Calu3 (cell line): ENCODE measurements around the gene MLH3. TPM values are rescaled to one million over a fixed set of nuclear protein-coding genes. Genes with fewer than 3 reads are reported as not detected.
A peak's percentile ranks its signal among the peaks of the same experiment; 100 is the strongest.

ENCODE experiments used
- Bru-seq: library from RNA; stranded (reverse); fragments of 400-500 nt; gene quantifications from one replicate; lab custom pipeline; 2021; lab: Mats Ljungman, UMichigan
- BruChase-seq, 2 experiments: library from RNA; stranded (reverse); fragments of 400-500 nt; gene quantifications; one replicate each; lab custom pipeline; 2021; lab: Mats Ljungman, UMichigan
- BruUV-seq: library from RNA; stranded (reverse); fragments of 400-500 nt; replicated peaks from 2 replicates; lab custom pipeline; 2021; lab: Mats Ljungman, UMichigan
- CTCF ChIA-PET: fragments of 300-600 bp; sonication (Branson Sonifier 250); formaldehyde crosslinking; loops from one replicate; lab custom pipeline; 2022; ENCODE audit warnings: antibody characterized with exemption; lab: Charles Lee
- DNase-seq: peaks from one replicate; pipeline ENCODE4 v3.0.0; 2022
- H3K27ac Mint-ChIP-seq: one replicate; pipeline ENCODE4 v1.8.0; 2022; ENCODE audit warnings: mixed read lengths; ENCODE audit not compliant: unreplicated experiment
- H3K27me3 Mint-ChIP-seq: one replicate; pipeline ENCODE4 v1.8.0; 2022; ENCODE audit warnings: mixed read lengths; ENCODE audit not compliant: unreplicated experiment
- H3K36me3 Mint-ChIP-seq: one replicate; pipeline ENCODE4 v1.8.0; 2022; ENCODE audit warnings: mild to moderate bottlenecking, moderate library complexity, mixed read lengths; ENCODE audit not compliant: insufficient read depth, unreplicated experiment
- H3K4me1 Mint-ChIP-seq: one replicate; pipeline ENCODE4 v1.8.0; 2022; ENCODE audit warnings: mild to moderate bottlenecking, low read depth, mixed read lengths; ENCODE audit not compliant: unreplicated experiment
- H3K4me3 Mint-ChIP-seq: one replicate; pipeline ENCODE4 v1.8.0; 2022; ENCODE audit warnings: mild to moderate bottlenecking, low read depth, moderate library complexity, mixed read lengths; ENCODE audit not compliant: unreplicated experiment
- H3K9me3 Mint-ChIP-seq: one replicate; pipeline ENCODE4 v1.8.0; 2022; ENCODE audit warnings: low read depth, mixed read lengths; ENCODE audit not compliant: unreplicated experiment
- CTCF ChIP-seq: fragments of 200-600 bp; IDR thresholded peaks from one replicate; pipeline ENCODE4 v1.8.0; 2022; ENCODE audit warnings: antibody characterized with exemption; ENCODE audit not compliant: unreplicated experiment
- intact Hi-C: fragments of 100-400 bp; cut with micrococcal nuclease; formaldehyde crosslinking; loops from one replicate; pipeline ENCODE4 v1.10.0; 2022; ENCODE audit not compliant: unreplicated experiment
- long read RNA-seq: library from polyadenylated mRNA; stranded (forward); transcript quantifications from one replicate; pipeline ENCODE4 v2.0.0, GENCODE V29; 2022
- total RNA-seq: library from RNA; stranded (reverse); gene quantifications from 2 replicates; pipeline ENCODE4 v1.2.3, GENCODE V29; 2022

MLH3 gene
- 24.7 and 25.0 TPM in 2 replicates for total RNA-seq
- percentile 83 among the genes with signal in this experiment for Bru-seq, nascent RNA
- percentile 80 among the genes with signal in this experiment for BruChase-seq, experiment 1, labeled RNA remaining after a 6-hour chase
- percentile 81 among the genes with signal in this experiment for BruChase-seq, experiment 2, labeled RNA remaining after a 2-hour chase
- long read RNA-seq, full-length matches to known transcripts = 2 of 5 reads
- long read RNA-seq, partial matches to known transcripts = 2 of 5 reads
- long read RNA-seq, other reads (novel, unspliced or antisense) = 1 of 5 reads

- no TSS peak for BruUV-seq
- CTCF ChIA-PET = interaction anchor here (0.6 kb wide), 1 partner anchor 158 kb away, joined by 5 read pairs; no protein-coding TSS in a partner anchor
- Mint-ChIP-seq H3K27ac (peak within 1 kb of the TSS; percentile 88), H3K4me1 (peaks cover 10% of the 10 kb centered on the region), H3K4me3 (peak within 1 kb of the TSS; percentile 80), H3K36me3 (peaks cover 26% of the 10 kb centered on the region), H3K27me3 (no peaks in the 10 kb centered on the region), H3K9me3 (no peaks in the 10 kb centered on the region)
- intact Hi-C loops = no loop called here
- DNase-seq = peak; percentile 85
- TF ChIP-seq CTCF = no peak
Observed at GRCh38 chr14:75050852-75051555, at the start of gene MLH3. Gene MLH3 (minus strand): TSS chr14:75051467. CDS start chr14:75049655, 1,812 bp downstream.

GRCh38 chr14:75098682-75099081 is 47.4 kb upstream of the MLH3 start:
- intact Hi-C loops = no loop called here
- peaks cover 21% of the 10 kb centered on the region for H3K36me3 Mint-ChIP-seq
- no peak overlapping the region for H3K4me3 Mint-ChIP-seq
- H3K9me3 Mint-ChIP-seq = no peaks in the 10 kb centered on the region
- no peak for TF ChIP-seq CTCF
- no TSS peak for BruUV-seq
- H3K4me1 Mint-ChIP-seq = no peaks in the 10 kb centered on the region
- no peak for DNase-seq
- H3K27me3 Mint-ChIP-seq = no peaks in the 10 kb centered on the region
- CTCF ChIA-PET = no interaction called here
- no peak overlapping the region for H3K27ac Mint-ChIP-seq

GRCh38 chr14:75098212-75098611 is 46.9 kb upstream of the MLH3 start:
- CTCF ChIA-PET = no interaction called here
- intact Hi-C loops = no loop called here
- no peaks in the 10 kb centered on the region for H3K4me1 Mint-ChIP-seq
- no peak for DNase-seq
- H3K27ac Mint-ChIP-seq = no peak overlapping the region
- BruUV-seq = no TSS peak
- no peak overlapping the region for H3K4me3 Mint-ChIP-seq
- TF ChIP-seq CTCF = no peak
- peaks cover 24% of the 10 kb centered on the region for H3K36me3 Mint-ChIP-seq
- H3K9me3 Mint-ChIP-seq = no peaks in the 10 kb centered on the region
- H3K27me3 Mint-ChIP-seq = no peaks in the 10 kb centered on the region

- intact Hi-C loops = no loop called here
- BruUV-seq = no TSS peak
- Mint-ChIP-seq H3K36me3 (peaks cover 24% of the 10 kb centered on the region), H3K4me3 (no peak overlapping the region), H3K27ac (no peak overlapping the region), H3K4me1 (no peaks in the 10 kb centered on the region), H3K27me3 (no peaks in the 10 kb centered on the region), H3K9me3 (no peaks in the 10 kb centered on the region)
- no peak for TF ChIP-seq CTCF
- CTCF ChIA-PET = no interaction called here
- no peak for DNase-seq
Observed at GRCh38 chr14:75096959-75097358, 45.7 kb upstream of the MLH3 start.
